HuH-7.5 (cell line): ENCODE results near the gene ARID1B.

Experiments
- DNase-seq: peaks from one replicate; pipeline ENCODE4 v3.0.0; 2011; ENCODE audit warnings: low spot score

The ARID1B gene

GRCh38 chr6:157077251-157077650 is 300.1 kb downstream of the ARID1B start:
- no peak for DNase-seq

DNA sequence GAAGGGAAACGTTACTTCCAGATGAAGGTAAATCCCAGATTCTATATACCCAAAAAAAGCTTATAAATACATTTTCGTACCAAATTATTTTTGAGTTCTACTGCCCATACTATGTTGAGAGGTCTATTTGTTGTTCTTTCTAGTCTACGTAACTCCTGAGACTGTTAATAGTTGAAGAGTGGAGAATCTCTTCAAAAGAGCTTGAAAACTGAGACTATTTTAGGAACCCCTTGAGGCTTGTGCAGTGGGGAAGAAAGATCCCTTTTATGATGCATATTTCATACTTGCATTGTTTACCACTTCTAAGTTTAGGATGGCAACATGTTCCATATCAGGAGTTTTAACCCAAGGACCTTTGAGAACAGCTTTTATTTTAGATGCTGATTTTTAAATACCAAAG is 301.1 kb downstream of the ARID1B start:
- no peak for DNase-seq

DNA sequence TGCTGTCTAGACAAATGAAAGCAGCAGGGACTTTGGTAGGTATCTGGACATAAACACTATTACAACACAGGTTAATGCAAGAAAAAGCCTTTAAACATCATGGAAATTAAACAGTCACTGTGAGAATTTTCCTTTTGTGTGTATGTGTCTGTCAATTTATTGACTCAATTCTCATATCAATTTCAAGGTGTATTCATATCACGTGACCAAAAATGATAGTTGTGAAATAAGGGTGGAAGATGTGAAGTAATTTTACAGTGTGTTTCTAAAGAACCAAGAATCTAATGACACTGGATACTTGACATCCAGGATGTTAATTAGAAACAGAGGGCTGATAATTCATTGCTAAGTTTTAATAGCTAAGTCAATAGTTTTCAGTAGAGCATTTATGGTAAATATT is 302.1 kb downstream of the ARID1B start:
- no peak for DNase-seq

DNA sequence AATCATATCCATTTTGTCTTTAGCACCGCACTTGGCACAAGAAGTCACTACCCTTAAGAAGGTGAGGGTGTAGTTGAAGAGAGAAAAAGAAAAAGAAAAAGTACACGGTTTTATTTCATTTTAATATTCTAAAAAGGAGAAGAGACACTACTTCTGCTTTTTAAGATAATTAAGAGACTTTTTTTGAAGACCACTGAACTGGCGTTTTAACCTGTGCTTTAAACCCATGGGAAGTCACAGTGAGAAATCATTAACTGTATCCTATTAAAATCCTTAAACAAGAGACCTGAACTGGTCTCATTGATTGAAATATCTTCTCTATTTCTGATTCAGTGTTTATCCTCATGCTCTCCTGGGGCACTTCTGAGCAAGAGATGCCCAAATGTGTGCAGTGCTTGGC is 302.6 kb downstream of the ARID1B start:
- no peak for DNase-seq

DNA sequence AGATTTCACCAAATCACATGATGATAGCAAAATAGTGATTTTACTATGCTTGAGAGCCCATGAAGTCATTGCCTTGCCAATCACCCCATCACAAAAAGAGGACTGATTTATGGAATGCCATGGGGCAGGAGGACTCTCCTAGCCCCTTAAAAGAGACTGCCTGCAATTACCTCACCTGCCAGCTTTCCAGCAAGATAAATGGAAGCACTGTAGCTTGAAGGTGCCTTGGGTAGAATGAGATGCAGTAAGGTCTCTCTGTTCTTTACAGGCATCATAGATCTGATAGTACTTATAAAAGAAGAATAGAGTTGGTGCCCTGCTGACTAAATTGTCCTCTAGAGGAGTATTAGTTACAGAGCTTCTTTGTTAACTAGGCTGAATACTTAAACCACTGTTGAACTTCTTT is 303.8 kb downstream of the ARID1B start:
- DNase-seq, result no peak

DNA sequence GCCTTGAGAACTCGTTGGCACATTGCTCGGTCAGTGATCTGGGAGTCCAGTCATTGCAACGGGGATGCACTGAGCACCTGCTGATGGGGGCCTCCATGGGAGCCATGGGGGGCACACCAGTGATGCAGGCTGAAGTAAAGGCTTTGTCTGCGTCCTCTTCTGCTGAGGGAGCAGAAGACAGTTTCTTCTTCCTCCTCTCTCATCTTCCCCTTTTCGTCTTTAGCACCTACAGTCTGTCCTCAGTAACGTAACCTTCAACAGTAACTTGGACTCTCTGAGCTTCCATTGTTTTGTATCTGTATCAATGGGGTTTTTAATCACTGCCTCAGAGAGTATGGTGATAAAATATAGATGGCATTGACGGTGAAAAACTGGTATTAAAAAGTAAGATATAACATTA is 306.2 kb downstream of the ARID1B start:
- no peak for DNase-seq

- no peak for DNase-seq
Measured at GRCh38 chr6:157086632-157087031, 309.5 kb downstream of the ARID1B start.

- DNase-seq, result no peak
Measured at GRCh38 chr6:157087974-157088373, 310.8 kb downstream of the ARID1B start.

- DNase-seq, result no peak
Measured at GRCh38 chr6:157088841-157089240, 311.7 kb downstream of the ARID1B start.

- DNase-seq, result no peak
Measured at GRCh38 chr6:157089258-157089657, 312.1 kb downstream of the ARID1B start.

DNA sequence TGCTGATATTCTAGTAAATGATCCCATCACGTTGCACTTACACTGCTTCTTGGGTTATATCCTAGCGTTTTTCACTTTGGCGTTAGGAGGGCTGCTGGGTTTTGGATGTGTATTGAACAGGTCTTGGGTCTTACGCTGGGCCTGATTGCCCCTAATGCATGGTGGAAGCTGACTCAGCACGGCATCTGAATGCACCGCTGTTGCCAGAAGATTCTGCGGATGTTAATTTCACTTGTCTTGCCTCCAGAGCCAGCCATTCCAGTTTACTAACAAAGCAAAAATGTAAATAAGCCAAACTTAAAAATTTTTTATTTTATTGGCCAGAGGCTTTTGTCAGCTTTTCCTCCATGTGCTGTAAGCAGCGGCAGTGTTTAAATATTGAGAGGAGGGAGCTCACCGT is 312.7 kb downstream of the ARID1B start:
- DNase-seq, result no peak

GRCh38 chr6:157090736-157091135 is 313.6 kb downstream of the ARID1B start:
- no peak for DNase-seq

DNA sequence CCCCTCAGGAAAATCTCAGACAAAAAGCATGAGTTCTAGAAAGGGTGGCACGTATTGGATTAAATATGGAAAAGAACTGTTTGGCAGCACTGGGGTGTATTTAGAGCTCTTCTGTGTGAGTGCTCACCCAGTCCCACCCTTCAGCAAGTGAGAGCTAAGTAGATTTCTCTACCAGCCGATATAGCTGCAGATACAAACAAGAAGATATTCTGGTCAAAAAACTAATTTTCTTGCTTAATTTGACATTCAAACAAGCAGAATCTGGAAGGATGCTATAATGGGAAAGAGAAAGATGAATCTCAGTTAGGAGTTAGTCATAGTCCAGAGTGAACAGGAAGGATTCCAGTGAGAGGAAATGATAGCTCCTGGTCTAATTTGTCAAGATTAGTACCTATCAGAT is 314.1 kb downstream of the ARID1B start:
- DNase-seq, result no peak

GRCh38 chr6:157091856-157092460 is 314.8 kb downstream of the ARID1B start:
- no peak for DNase-seq

GRCh38 chr6:157092736-157093135 is 315.6 kb downstream of the ARID1B start:
- DNase-seq, result no peak

- no peak for DNase-seq
Measured at GRCh38 chr6:157093536-157093935, 316.4 kb downstream of the ARID1B start.

DNA sequence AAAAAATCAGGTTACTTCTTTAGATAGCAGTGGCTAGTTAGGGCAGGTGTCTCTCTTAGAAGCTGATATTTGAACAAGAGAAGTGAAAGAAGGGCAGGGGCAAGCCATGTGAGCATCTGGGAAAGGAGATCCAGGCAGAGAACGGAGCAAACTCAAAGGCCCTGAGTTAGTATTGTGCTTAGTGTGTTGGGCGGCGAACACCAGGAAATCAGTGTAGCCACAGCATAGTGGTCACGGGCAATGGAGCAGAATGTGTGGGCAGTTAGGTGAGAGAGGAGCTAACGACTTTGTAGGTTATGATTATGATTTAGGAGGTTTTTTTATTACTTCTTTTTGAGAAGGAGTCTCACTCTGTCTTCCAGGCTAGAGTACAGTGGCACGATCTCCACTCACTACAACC is 316.9 kb downstream of the ARID1B start:
- DNase-seq, result no peak

DNA sequence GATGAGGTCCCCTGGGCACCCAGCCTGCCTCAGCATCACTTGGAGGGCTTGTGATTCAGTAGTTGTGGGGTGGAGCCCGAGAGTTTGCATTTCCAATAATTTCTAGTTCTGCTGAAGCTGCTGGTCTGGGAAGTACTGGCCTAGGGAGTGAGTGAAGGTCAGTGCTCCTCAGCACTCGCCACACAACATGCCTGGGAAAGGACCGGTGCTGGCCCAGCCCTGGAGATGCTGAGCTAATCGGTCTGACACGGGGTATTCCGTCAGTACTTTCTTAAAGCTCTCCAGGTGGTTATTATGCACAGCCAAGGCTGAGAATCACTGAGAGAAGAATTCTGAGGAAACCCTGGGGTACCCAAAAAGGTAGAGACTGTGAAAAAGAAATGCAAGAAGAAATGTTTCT is 317.9 kb downstream of the ARID1B start:
- DNase-seq, result no peak

GRCh38 chr6:157095569-157095968 is 318.4 kb downstream of the ARID1B start:
- DNase-seq, result no peak

DNA sequence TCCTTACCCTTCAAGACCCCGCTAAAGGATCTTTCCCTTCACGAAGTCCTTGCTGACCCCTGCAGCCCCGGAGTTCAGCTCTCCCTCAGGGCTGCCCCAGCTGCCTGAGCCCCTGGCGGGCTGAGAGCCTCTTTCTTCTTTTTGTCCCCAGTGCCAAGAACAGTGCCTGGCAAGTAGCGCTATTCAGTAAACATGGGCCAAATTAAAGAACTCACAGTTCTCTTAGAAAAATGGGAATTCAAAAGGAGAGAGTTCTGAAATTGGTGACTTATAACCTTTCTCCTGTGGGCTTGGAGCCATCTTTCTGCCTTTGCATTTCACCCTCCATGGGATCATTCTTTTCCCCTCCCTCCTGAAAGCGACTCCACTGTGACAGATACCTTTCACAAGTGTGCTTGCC is 318.9 kb downstream of the ARID1B start:
- no peak for DNase-seq

GRCh38 chr6:157096522-157096921 is 319.3 kb downstream of the ARID1B start:
- DNase-seq, result no peak

DNA sequence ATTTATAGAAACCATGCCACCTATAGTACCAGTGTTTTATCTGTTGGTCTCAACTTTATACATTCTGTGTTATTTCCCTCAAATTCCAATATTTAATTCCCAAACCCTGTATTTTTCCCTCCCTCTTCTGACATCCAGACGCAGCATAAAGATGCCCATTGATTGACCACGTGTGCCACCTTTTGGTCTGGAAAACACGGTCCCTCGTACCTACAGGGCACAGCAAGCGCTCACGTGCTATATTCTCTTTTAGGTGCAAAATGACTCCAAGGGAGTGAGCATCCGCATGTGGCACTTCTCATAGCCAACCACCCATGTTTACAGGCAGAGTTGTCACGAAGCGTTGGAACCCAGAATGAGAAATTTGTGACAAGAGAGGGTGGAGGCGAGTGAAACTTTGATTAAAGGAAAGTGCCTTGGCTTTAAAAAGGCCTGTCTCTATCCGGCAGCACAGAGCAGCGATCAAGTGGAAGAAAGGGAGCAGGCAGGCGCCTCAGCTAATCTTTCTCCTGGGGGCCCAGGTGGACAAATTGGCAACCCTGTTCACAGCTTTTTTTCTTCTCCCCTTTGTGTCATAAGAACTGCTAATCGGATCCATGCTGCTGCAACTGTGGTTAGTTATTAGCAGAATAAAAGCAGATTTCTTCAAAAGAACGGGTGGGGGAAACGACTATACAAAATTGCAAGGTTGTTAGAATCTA is 320.2 kb downstream of the ARID1B start:
- no peak for DNase-seq

- no peak for DNase-seq
Measured at GRCh38 chr6:157098999-157099398, 321.8 kb downstream of the ARID1B start.

- DNase-seq, result no peak
Measured at GRCh38 chr6:157099912-157100593, 322.9 kb downstream of the ARID1B start.
